GM18873 (cell line): ENCODE measurements around the gene SLC19A1.

Experiments
- ATAC-seq: cut with Tn5 transposase; IDR thresholded peaks from one replicate; pipeline ENCODE4 v1.9.1; 2021; ENCODE audit warnings: mild to moderate bottlenecking, moderate library complexity, moderate number of reproducible peaks; ENCODE audit not compliant: unreplicated experiment, low FRiP score

The SLC19A1 gene

DNA sequence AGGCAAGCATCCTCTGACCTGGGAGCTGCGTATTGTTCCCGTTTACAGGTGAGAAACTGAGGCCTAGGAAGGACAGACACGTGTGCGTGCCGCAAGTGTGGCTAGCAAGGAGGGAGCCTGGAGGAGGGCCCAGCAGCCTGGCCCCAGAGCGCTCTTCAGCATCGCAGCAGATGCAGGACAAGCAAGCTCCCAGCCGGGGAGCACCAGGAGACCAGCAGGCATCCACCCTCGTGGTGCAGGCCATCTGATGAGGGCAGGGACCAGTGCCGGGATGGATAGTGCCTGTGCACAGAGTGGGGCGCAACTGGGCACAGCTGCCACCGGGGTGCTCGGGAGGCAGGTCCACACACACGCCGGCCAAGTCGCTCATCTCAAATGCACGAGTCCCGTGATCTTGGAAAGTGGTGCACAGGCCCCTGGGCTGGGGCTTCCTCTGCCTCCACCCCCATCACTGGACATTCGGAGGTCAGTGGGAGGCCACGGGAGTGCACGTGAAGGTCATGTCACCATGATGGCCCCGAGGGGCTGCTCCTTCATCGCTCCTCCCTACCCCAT lies 82.2 kb downstream of the SLC19A1 start:
- no peak for ATAC-seq

DNA sequence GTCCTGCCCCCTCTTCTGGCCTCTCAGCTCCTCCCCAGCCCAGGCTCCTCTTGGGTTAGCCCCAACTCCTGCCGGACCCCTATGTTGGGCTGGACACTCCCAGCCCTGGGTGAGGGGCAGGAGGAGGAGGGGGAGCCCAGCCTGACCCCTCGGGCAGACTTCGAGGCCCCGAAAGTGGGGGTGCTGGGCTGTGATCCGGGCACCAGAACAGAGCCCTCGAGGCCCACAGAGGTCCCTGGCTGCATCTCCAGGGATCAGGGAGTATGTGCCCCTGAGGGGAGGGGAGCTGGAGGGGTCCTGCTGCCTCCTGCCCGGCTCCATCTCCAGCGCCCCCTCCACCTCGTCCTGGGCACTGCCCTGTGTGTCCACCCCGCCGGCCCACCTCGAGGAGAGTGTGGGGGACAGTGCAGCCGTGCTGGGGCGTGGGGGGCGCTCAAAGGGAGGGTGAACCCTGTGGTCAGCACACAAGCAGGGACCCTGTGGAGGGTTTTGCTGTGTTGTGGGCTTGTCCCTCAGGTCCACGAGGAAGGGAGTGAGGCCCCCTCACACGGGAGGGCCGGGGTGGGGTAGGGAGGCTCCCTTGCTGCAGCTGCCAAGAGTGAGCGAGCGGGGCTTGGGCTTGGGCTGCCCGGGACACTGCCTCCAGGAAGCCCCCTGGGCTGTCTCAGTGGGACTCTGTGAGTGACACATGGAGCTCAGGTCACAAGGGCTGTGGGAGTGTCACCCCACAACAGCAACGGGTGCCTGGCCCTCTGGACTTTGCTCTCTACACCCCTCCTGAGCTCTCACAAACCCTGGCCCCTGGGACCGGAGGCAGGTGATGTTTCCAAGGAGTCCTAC lies 82.8 kb downstream of the SLC19A1 start:
- ATAC-seq: no peak

DNA sequence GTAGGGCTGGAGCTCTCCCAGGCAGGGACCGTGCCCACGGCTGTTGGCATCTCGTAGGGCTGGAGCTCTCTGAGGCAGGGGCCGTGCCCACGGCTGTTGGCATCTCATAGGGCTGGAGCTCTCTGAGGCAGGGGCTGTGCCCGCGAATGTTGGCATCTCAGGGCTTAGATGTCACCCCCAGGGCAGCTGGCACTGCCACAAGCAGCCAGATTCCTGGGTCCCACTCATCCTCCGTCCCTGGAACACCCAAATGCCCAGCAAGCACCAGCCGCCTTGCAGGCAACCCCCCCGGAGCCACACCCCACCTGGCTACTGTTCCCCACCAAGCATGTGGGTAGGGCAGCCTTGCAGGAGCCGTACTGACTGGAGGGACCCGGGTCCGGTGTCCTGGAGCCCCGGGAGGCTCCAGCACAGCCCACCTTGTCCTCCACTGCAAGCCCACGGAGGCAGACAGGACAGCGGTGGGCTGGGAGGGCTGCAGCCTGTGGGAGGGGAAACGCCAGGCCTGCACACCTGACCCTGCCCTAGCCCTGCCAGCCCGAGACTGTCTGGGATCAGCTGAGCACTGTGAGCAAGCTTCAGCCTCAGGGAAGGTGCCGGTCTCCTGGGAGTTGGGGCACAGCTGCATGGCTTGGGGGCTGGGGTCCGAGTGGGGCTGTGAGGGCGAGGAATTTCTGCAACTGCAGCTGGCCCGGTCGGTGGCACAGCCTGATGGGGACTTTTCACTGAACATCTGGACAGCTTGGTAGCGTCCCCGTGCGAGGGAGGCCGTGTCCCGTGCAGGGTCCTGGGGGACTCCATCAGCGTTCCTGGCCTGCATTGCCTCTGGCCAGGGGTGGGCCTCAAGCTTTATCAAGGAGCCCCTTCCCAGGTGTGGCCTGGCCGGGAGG lies 83.7 kb downstream of the SLC19A1 start:
- ATAC-seq: no peak

DNA sequence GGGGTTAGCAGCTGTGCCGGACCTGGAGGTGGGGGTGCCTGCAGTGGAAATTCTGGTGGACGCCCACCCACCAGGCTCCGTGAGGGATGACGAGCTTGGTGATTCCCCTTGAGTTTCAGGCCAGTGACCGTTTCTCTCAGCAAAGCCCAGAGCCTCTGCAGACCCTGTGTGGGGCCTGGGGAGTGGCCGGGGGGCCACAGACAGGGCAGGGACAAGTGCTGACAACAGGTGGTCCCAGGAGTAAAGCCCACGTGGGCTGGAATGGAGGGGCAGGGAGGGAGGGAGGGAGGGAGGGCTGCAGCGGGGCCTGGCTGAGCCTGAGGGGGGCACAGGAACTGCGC lies 84.4 kb downstream of the SLC19A1 start:
- ATAC-seq: no peak

DNA sequence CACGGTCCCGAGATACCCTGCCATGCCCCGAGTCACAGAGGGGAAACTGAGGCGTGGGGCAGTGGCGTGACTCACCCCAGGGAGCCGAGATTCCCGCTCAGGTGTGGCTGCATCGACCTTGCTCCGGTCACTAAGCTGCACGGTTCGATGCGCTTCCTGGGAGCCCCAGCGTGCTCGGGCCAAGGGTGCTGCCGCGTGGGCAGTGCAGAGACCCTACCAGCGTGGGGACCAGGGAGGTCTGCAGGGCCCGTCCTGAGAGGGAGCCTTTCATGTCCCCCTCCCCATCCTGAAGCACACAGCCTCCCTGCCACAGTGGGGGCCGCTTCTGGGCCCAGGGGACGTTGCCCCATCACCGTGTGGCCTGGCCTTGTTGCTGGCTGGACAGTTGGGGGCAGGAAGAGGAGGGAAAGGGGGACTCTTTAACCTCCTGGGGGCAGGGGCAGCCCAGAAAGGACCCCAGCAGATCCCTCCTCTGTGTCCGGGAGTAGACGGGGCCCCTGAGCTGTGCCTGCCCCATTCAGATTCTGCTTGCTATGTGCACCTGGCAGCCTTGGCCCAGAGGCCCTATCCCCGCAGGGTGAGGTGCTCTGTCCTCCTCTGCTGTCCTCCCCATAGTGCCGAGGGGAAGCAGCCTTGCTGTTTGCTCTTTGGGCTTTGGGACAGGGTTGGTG lies 84.9 kb downstream of the SLC19A1 start:
- no peak for ATAC-seq

DNA sequence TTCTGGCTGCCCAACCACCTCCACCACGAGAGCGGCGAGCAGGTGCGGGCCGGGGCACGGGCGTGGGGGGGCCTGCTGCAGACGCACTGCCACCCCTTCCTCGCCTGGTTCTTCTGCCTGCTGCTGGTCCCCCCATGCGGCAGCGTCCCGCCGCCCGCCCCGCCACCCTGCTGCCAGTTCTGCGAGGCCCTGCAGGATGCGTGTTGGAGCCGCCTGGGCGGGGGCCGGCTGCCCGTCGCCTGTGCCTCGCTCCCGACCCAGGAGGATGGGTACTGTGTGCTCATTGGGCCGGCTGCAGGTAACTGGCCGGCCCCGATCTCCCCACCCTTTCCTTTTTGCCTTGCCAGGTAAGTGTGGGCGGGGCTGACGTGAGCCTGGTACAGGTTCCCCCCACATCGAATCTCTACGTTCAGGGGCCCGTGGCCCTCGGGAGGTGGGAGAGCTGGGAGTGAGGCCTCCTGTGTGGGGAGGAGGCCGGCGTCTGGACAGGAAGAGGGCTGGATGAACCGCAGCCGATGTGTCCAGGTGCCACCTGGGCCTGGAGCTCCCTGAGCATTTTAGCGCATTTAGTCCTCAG lies 85.6 kb downstream of the SLC19A1 start:
- ATAC-seq: no peak

DNA sequence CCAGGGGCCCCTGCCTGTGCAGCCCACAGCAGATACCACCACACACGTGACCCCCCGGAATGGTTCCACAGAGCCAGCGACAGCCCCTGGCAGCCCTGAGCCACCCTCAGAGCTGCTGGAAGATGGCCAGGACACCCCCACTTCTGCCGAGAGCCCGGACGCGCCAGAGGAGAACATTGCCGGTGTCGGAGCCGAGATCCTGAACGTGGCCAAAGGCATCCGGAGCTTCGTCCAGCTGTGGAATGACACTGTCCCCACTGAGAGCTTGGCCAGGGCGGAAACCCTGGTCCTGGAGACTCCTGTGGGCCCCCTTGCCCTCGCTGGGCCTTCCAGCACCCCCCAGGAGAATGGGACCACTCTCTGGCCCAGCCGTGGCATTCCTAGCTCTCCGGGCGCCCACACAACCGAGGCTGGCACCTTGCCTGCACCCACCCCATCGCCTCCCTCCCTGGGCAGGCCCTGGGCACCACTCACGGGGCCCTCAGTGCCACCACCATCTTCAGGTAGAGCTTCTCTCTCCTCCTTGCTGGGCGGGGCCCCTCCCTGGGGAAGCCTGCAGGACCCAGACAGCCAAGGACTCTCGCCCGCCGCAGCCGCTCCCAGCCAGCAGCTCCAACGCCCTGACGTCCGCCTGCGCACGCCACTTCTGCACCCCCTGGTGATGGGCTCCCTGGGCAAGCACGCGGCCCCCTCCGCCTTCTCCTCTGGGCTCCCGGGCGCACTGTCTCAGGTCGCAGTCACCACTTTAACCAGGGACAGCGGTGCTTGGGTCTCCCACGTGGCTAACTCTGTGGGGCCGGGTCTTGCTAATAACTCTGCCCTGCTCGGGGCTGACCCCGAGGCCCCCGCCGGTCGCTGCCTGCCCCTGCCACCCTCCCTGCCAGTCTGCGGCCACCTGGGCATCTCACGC lies 86.3 kb downstream of the SLC19A1 start:
- no peak for ATAC-seq

DNA sequence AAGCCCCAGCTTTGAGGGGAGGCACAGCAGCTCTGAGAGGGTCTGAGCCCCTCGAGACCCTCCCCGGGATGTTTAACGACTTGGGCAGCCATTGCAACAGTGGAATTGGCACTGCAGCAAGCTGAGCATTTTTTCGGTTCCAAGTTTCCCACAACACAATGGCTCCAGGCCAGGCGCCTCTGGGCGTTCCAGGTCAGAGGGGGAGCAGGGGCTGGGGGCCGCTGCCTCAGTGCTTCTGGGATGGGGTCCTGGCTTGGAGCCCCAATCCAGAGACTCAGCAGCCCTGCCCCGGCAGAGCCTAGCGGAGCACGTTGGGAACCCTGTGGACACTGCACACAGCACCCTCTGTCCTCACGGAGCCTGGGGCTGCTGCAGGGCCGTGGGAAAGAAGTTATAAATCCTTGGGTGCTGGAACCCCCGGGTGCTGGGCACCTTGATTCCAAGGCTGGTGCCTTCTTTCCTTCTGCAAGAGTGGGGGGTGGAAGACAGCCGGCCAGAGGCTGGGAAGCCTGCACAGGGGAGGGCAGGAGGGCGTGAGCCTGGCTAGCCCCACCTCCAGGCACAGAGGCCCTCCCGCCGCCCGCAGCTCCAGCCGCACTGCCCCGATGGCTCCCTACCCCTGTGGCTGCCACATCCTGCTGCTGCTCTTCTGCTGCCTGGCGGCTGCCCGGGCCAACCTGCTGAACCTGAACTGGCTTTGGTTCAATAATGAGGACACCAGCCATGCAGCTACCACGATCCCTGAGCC lies 87.1 kb downstream of the SLC19A1 start:
- ATAC-seq: no peak

DNA sequence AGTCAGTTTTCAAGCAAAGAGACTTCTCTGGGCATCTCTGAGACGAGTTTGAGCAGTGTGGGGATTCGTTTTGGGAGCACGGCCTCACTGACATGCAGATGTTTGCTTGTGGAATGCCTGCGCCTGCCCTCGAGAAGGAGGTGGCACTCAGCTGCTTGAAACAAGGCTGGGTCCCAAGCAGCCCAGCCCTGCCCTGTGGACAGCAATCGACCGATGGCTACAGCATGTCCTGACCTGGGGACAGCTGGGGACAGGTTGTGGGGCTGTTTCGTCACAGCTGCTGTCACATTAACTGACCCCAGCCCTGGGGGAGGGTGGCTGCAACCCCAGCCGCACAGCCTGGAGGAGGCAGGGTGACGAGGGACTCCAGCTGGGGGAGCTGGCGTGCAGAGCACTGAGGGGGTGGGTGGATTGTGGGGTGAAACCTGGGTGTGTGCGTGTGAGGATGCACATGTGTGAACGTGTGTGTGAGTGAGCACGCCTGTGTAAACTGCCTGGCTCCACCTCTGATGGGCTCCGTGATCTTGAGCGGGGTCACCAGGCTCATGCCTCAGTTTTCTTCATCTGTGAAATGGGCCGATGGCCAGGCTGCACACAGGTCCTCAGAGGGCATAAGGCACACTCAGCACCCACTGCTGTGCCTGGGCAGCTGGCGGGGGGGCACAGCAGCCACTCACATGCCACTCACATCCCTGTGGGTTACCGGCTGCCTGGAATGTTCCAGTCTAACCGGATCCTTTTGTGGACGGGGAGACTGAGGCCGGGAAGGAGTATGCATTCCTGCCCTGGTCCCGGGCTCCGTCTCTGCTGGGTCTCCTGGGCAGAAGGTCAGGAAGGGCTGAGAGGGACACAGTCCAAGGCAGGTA lies 87.9 kb downstream of the SLC19A1 start:
- ATAC-seq: no peak

DNA sequence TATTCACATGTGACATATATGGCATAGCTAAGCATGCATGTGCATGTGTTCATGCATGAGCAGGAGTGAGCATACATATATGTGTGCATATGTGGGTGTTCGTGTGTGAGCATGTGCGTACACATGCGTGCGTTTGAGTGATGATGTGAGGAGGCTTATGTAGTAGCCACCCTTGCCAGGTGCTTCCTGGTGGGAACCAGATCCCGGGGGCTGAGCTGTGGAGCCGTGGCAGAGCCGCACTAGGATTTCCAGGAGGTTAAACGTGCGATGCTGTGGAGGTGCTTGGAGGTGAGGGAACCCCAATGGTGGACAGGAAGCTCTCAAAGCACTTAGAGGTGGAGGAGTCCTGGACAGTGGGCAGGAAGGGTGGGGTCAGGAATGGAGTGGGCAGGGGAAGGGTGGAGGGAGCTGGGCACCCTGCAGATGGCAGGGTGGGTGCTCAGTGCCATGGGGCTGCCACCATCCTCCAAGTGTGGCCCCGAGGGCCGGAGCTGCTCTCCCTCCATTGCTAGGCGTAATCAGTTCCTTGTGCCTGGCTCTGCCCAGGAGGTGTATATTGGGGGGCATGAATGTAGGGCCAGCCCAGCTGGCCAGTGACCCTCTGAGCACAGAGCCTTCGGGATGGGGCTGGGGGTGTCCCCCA lies 88.8 kb downstream of the SLC19A1 start:
- ATAC-seq: no peak

DNA sequence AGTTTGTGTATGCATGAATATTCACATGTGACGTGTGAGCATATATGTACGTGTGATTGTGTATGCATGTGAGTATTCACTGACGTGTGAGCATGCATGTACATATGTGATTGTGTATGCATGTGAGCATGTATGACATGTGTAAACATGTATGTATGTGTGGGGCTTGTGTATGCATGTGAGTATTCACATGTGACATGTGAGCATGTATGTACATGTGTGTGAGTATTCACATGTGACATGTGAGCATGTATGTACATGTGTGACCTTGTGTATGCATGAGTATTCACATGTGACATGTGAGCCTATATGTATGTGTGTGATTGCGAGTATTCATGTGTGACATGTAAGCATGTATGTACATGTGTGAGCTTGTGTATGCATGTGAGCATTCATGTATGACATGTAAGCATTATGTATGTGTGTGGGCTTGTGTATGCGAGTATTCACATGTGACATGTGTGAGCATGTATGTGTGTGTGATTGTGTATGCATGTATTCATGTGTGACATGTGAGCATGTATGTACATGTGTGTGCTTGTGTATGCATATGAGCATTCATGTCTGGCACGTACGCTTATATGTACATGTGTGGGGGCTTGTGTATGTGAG lies 89.4 kb downstream of the SLC19A1 start:
- ATAC-seq: no peak

DNA sequence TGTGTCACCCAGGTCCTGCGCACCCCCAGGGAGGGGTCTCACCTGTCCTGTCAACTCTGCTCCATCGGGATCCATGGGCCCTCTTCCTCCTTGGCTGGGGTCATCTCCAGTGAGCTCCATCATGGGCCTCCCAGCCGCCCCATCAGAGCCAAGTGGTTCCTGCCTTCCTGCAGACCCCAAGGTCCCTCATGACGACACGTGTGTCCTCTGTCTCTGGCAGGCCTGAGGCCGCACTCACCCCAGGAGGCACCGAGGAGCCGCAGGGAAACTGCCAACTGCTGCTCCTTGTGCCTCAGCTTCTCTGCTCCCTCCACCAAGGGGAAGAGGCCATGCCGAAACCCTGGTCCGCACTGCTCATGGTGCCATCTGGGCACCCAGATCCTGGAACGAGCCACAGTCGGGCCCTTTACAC lies 90.5 kb downstream of the SLC19A1 start:
- no peak for ATAC-seq

DNA sequence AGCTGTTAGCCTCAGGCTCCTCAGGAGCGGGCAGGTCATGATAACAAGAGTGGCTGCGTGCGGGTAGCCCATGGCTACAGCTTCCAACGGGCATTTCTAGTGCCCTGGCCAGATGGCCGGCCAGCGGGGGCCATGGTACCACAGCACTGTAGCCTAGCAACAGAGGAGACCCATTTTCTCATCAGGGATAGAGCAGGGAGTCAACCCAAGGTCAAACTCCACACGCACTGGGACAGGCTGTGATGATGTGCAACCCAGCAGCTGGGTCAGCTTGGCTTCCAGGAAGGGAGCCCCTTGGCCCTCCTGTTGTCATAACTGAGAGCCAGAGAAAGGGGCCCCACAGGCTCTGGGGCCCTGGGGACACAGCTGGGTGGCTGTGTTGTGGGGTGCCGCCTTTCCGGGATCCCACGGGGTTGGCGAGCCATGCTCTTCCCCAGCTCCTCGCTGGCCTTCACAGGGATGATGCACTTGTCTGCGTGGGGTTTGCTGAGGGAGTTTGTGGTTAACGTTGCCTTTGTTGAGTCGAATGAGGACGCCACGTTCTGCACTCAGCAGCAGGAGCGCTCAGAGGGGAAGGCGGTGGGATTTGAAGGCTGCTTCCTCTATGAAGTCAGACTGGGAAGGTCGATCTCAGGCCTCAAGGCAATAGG lies 91.0 kb downstream of the SLC19A1 start:
- no peak for ATAC-seq

DNA sequence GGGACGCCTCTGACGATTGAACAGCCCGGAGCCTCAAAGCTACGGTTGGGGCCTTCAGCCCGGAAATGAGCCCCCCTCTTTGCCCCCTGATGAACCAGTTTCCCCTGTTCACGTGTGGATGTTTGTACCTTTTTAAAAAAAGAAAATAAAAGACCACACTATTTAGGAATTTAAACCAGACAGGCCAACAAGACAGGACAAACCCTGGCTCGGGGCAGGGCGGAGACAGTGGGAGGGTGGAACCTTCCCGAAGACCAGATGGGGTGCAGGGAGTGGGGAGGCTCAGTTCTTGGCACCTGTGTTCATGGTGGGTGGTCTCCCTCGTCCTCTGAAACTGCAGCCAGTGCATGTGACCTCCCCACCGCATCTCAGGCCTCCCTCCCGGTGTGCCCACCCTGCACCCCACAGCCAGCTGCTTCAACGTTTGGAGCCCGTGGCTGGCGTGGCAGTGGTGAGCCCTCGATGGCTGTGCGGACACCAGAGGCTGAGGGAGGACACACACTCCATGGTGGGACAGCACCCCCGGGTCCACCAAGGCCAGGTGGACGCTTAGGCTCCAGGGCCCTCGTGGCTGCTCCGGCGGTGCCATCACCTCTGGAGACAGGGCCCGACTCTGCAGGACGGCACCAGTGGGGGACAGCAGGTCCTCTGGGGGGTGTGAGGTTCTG lies 91.7 kb downstream of the SLC19A1 start:
- no peak for ATAC-seq

DNA sequence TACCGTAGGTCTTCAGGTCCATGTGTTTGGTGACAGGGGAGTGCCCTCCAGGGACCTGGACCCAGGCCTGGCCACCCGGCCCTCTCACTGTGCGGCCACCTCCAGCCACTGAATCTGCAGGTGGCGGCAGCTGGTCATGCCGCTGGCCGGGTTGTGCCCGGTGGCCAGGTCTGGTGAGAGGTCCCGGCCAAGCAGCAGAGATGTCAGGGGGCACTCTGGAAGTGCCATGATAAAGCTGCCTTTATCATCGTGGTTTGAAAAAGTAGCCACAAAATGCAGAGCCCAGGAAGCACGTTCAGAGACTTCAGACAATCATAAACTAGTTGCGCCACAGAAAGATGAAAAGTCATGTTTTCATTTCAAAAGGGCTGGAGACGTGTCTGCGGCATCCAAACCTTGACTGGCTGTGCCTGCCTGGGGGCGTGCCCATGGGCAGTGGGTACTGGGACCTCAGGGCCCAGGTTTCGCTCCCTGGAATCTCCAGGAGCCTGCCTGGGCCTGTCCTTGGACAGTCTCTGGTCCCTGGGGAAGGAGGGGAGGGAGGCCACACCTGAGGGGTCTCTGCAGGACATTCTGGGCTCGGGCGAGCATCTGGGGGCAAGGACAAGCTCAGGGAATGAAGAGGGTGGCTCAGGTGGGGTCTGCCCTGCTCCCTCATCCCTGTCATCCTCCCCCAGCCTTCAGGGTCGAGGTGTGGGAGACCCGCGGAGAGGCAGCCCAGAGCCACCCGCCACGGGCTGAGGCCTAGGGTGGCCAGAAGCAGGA lies 92.4 kb downstream of the SLC19A1 start:
- no peak for ATAC-seq
